Skeletal muscle satellite cell (primary cell): ENCODE measurements around the gene DMXL1.

ENCODE experiments used
- H3K27me3 ChIP-seq: 2 replicates; pipeline ENCODE4 v1.7.0; 2013; ENCODE audit warnings: low read length; ENCODE audit not compliant: control insufficient read depth, insufficient read depth
- H3K36me3 ChIP-seq: 2 replicates; pipeline ENCODE4 v1.7.0; 2013; ENCODE audit warnings: mild to moderate bottlenecking, control low read depth, low read length; ENCODE audit not compliant: insufficient read depth
- H3K4me1 ChIP-seq: 2 replicates; pipeline ENCODE4 v1.7.0; 2013; ENCODE audit warnings: low read length; ENCODE audit not compliant: control insufficient read depth, insufficient read depth
- H3K4me2 ChIP-seq: 2 replicates; pipeline ENCODE4 v1.7.0; 2013; ENCODE audit warnings: mild to moderate bottlenecking, low read length
- H3K4me3 ChIP-seq: 2 replicates; pipeline ENCODE4 v1.7.0; 2013; ENCODE audit warnings: low read length
- H3K9ac ChIP-seq: 2 replicates; pipeline ENCODE4 v1.7.0; 2013; ENCODE audit warnings: mild to moderate bottlenecking, low read depth, low read length, moderate library complexity
- H3K9me3 ChIP-seq: replicated peaks from 2 replicates; pipeline ENCODE4 v1.7.0; 2013; ENCODE audit warnings: mild to moderate bottlenecking, control low read depth, low read length

The DMXL1 gene

GRCh38 chr5:119275146-119275545 lies 204.3 kb downstream of the DMXL1 start:
- Histone ChIP-seq H3K9me3 (no peaks in the 10 kb centered on the region), H3K9ac (no peak overlapping the region), H3K4me1 (peaks cover 21% of the 10 kb centered on the region), H3K4me2 (peak overlapping the region; percentile 4), H3K27me3 (no peaks in the 10 kb centered on the region), H3K4me3 (no peak overlapping the region), H3K36me3 (no peaks in the 10 kb centered on the region)

- Histone ChIP-seq H3K9me3 (no peaks in the 10 kb centered on the region), H3K4me2 (no peak overlapping the region), H3K27me3 (no peaks in the 10 kb centered on the region), H3K9ac (no peak overlapping the region), H3K36me3 (no peaks in the 10 kb centered on the region), H3K4me3 (no peak overlapping the region), H3K4me1 (peaks cover 21% of the 10 kb centered on the region)
Measured at GRCh38 chr5:119275601-119276173, 204.8 kb downstream of the DMXL1 start.

- Histone ChIP-seq H3K4me1 (peaks cover 21% of the 10 kb centered on the region), H3K27me3 (no peaks in the 10 kb centered on the region), H3K9me3 (no peaks in the 10 kb centered on the region)
Measured at GRCh38 chr5:119276978-119277377, 206.1 kb downstream of the DMXL1 start.

GRCh38 chr5:119279093-119279492 lies 208.2 kb downstream of the DMXL1 start:
- Histone ChIP-seq H3K36me3 (no peaks in the 10 kb centered on the region), H3K27me3 (no peaks in the 10 kb centered on the region), H3K9ac (no peak overlapping the region), H3K4me3 (no peak overlapping the region), H3K9me3 (no peaks in the 10 kb centered on the region), H3K4me2 (no peak overlapping the region), H3K4me1 (peaks cover 17% of the 10 kb centered on the region)

More at GRCh38 chr5:119276978-119277377, 206.1 kb downstream of the DMXL1 start:
- no peak overlapping the region for H3K9ac ChIP-seq
- H3K4me3 ChIP-seq: no peak overlapping the region
- H3K36me3 ChIP-seq: no peaks in the 10 kb centered on the region
- no peak overlapping the region for H3K4me2 ChIP-seq

- Histone ChIP-seq H3K4me2 (no peak overlapping the region), H3K36me3 (no peaks in the 10 kb centered on the region), H3K4me1 (peaks cover 7% of the 10 kb centered on the region), H3K27me3 (no peaks in the 10 kb centered on the region), H3K9me3 (no peaks in the 10 kb centered on the region), H3K9ac (no peak overlapping the region), H3K4me3 (no peak overlapping the region)
Measured at GRCh38 chr5:119280380-119280779, 209.5 kb downstream of the DMXL1 start.

GRCh38 chr5:119282628-119283027 lies 211.7 kb downstream of the DMXL1 start:
- Histone ChIP-seq H3K4me3 (no peak overlapping the region), H3K4me2 (no peak overlapping the region), H3K9me3 (no peaks in the 10 kb centered on the region), H3K9ac (no peak overlapping the region), H3K36me3 (no peaks in the 10 kb centered on the region), H3K4me1 (peaks cover 4% of the 10 kb centered on the region), H3K27me3 (no peaks in the 10 kb centered on the region)

GRCh38 chr5:119284031-119284430 lies 213.1 kb downstream of the DMXL1 start:
- Histone ChIP-seq H3K4me2 (no peak overlapping the region), H3K9ac (no peak overlapping the region), H3K4me3 (no peak overlapping the region), H3K27me3 (no peaks in the 10 kb centered on the region), H3K9me3 (no peaks in the 10 kb centered on the region), H3K4me1 (peaks cover 4% of the 10 kb centered on the region), H3K36me3 (no peaks in the 10 kb centered on the region)

GRCh38 chr5:119285070-119285916 lies 214.4 kb downstream of the DMXL1 start:
- no peak overlapping the region for H3K4me2 ChIP-seq
- H3K36me3 ChIP-seq: no peaks in the 10 kb centered on the region
- no peak overlapping the region for H3K4me3 ChIP-seq
- no peaks in the 10 kb centered on the region for H3K9me3 ChIP-seq
- no peak overlapping the region for H3K9ac ChIP-seq
- H3K27me3 ChIP-seq: no peaks in the 10 kb centered on the region
- H3K4me1 ChIP-seq: peaks cover 7% of the 10 kb centered on the region

- no peak overlapping the region for H3K9ac ChIP-seq
- H3K36me3 ChIP-seq: no peaks in the 10 kb centered on the region
- H3K27me3 ChIP-seq: no peaks in the 10 kb centered on the region
- H3K4me3 ChIP-seq: no peak overlapping the region
- H3K4me1 ChIP-seq: peaks cover 9% of the 10 kb centered on the region
- H3K9me3 ChIP-seq: no peaks in the 10 kb centered on the region
- H3K4me2 ChIP-seq: no peak overlapping the region
Measured at GRCh38 chr5:119286511-119287488, 215.9 kb downstream of the DMXL1 start.

GRCh38 chr5:119287547-119288111 lies 216.7 kb downstream of the DMXL1 start:
- Histone ChIP-seq H3K4me1 (peaks cover 9% of the 10 kb centered on the region), H3K9me3 (no peaks in the 10 kb centered on the region), H3K9ac (no peak overlapping the region), H3K4me2 (peak overlapping the region; percentile 40), H3K4me3 (no peak overlapping the region), H3K27me3 (no peaks in the 10 kb centered on the region), H3K36me3 (no peaks in the 10 kb centered on the region)
